ENCODE measurements around the gene MCUR1.
"Not testable (repeated sequence)": the region's sequence is repeated elsewhere in the genome, so short reads cannot be mapped to it uniquely, and the experiment has no call there.

MCUR1 gene

DNA sequence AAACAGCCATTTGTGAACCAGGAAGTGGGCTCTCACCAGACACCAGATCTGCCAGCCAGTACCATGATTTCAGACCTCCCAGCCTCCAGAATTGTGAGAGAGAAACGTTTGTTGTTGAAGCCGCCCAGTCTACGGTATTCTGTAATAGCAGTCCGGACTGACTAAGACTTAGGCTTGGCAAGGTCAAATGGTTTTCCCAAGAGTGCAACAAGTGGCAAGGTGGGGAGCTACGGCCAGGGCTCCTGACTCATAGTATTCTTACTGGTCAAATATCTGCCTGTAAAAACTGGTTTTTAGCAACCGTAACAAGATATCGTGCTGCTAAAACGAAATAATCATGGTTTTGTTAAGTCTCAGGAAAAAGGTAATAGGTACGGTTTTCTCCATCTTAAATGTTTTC is 37.8 kb downstream of the MCUR1 start:
- no peaks in the 10 kb centered on the region for H3K36me3 ChIP-seq (ENCODE audit: insufficient read depth, low read length)
- no peaks in the 10 kb centered on the region for H3K27me3 ChIP-seq (ENCODE audit: insufficient read depth, low read length)
- WGBS: 93% methylated on average over 9 of the region's 9 CpGs
- no peak overlapping the region for H3K4me3 ChIP-seq (ENCODE audit: low read length)
- H3K9ac ChIP-seq (ENCODE audit: low read depth, low read length): no peak overlapping the region
- no peaks in the 10 kb centered on the region for H3K4me1 ChIP-seq (ENCODE audit: insufficient read depth, low read length)
- H3K9me3 ChIP-seq (ENCODE audit: insufficient read depth, low read depth, low read length): no peaks in the 10 kb centered on the region
- H3K27ac ChIP-seq (ENCODE audit: low read depth, low read length): no peak overlapping the region

DNA sequence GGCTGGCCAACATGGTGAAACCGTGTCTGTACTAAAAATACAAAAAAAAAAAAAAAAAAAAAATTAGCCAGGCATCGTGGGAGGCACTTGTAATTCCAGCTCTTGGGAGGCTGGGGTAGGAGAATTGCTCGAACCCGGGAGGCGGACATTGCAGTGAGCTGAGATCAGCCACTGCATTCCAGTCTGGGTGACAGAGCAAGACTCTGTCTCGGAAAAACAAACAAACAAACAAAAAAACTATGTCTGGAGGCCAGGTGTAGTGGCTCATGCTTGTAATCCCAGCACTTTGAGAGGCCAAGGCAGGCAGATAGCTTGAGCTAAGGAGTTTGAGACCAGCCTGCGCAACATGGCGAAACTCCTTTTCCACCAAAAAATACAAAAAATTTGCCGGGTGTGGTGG is 38.9 kb downstream of the MCUR1 start:
- H3K36me3 ChIP-seq (ENCODE audit: insufficient read depth, low read length); H3K27me3 ChIP-seq (ENCODE audit: insufficient read depth, low read length); H3K4me1 ChIP-seq (ENCODE audit: insufficient read depth, low read length); H3K9me3 ChIP-seq (ENCODE audit: insufficient read depth, low read depth, low read length); H3K9ac ChIP-seq (ENCODE audit: low read depth, low read length); H3K4me3 ChIP-seq (ENCODE audit: low read length); H3K27ac ChIP-seq (ENCODE audit: low read depth, low read length): not testable (repeated sequence)
- 87% methylated on average over 8 of the region's 9 CpGs for WGBS

DNA sequence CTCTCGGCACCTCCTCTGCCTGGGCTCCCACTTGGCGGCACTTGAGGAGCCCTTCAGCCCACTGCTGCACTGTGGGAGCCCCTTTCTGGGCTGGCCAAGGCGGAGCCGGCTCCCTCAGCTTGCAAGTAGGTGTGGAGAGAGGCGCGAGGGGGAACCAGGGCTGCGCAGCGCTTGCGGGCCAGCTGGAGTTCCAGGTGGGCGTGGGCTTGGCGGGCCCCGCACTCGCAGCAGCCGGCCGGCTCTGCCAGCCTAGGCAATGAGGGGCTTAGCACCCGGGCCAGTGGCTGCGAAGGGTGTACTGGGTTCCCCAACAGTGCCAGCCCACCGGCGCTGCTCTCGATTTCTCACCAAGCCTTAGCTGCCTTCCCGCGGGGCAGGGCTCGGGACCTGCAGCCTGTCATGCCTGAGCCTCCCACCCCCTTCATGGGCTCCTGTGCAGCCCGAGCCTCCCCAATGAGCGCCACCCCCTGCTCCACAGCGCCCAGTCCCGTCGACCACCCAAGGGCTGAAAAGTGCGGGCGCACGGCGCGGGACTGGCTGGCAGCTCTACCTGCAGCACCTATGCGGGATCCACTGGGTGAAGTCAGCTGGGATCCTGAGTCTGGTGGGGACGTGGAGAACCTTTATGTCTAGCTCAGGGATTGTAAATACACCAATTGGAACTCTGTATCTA is 41.9 kb downstream of the MCUR1 start:
- not testable (repeated sequence) for H3K4me3 ChIP-seq (ENCODE audit: low read length); H3K4me1 ChIP-seq (ENCODE audit: insufficient read depth, low read length); H3K27ac ChIP-seq (ENCODE audit: low read depth, low read length); H3K36me3 ChIP-seq (ENCODE audit: insufficient read depth, low read length); H3K9ac ChIP-seq (ENCODE audit: low read depth, low read length); H3K27me3 ChIP-seq (ENCODE audit: insufficient read depth, low read length); H3K9me3 ChIP-seq (ENCODE audit: insufficient read depth, low read depth, low read length)
- 96% methylated on average over 35 of the region's 35 CpGs for WGBS

DNA sequence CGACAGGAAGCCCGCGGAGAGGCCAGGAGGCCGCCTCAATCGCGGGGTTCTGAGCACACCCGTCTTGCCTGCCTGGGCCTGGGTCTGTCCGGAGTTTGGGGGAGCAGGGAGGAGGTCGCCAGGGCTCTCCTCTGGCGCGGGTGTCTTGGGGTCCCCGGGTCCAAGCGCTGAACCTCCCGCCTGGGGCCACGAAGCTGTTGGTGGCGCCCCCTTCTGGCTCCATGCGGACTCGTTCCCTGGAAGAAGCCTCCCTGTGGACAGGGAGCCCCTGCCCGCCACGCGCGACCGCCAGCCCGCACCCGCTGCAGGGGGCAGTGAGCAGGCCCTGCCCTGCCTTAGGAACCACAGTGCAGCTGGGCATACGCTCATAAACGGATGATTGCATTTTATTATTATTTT is 44.7 kb downstream of the MCUR1 start:
- Histone ChIP-seq H3K27me3 (ENCODE audit: insufficient read depth, low read length) (no peaks in the 10 kb centered on the region), H3K36me3 (ENCODE audit: insufficient read depth, low read length) (no peaks in the 10 kb centered on the region), H3K27ac (ENCODE audit: low read depth, low read length) (no peak overlapping the region), H3K4me1 (ENCODE audit: insufficient read depth, low read length) (peaks cover 4% of the 10 kb centered on the region; the same call in 1 of the 2 replicates), H3K4me3 (ENCODE audit: low read length) (no peak overlapping the region), H3K9ac (ENCODE audit: low read depth, low read length) (no peak overlapping the region), H3K9me3 (ENCODE audit: insufficient read depth, low read depth, low read length) (no peaks in the 10 kb centered on the region)
- WGBS: 92% methylated on average over 27 of the region's 27 CpGs

DNA sequence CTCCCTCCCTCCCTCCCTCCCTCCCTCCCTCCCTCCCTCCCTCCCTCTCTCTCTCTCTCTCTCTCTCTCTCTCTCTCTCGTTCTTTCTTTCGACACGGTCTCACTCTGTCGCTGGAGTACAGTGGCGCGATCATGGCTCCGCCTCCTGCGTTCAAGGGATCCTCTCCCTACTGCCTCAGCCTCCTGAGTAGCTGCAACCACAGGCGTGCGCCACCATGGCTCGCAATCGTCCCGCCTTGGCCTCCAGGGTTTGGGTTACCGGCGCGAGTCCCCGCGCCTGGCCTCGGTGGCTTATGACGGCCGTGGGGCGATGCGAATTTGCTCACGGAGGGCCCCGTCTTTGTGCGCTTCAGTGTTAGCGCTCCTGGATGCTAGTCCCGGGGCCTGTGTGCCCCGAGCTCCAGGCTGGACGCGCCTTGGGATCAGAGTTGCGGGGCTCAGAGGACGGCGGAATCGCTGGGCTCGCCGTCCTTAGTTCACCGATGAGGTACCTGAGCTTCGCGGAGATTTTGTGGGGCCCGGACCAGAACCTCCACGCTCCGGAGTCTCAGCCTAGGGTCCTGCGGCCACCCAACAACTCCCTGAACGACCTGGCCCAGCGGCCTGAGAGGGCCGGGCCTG is 45.2 kb downstream of the MCUR1 start:
- no peaks in the 10 kb centered on the region for H3K27me3 ChIP-seq (ENCODE audit: insufficient read depth, low read length)
- H3K4me1 ChIP-seq (ENCODE audit: insufficient read depth, low read length): peaks cover 4% of the 10 kb centered on the region; the same call in 1 of the 2 replicates
- no peaks in the 10 kb centered on the region for H3K9me3 ChIP-seq (ENCODE audit: insufficient read depth, low read depth, low read length)
- no peaks in the 10 kb centered on the region for H3K36me3 ChIP-seq (ENCODE audit: insufficient read depth, low read length)
- no peak overlapping the region for H3K4me3 ChIP-seq (ENCODE audit: low read length)
- H3K9ac ChIP-seq (ENCODE audit: low read depth, low read length): no peak overlapping the region
- no peak overlapping the region for H3K27ac ChIP-seq (ENCODE audit: low read depth, low read length)
- WGBS: 96% methylated on average over 47 of the region's 47 CpGs

DNA sequence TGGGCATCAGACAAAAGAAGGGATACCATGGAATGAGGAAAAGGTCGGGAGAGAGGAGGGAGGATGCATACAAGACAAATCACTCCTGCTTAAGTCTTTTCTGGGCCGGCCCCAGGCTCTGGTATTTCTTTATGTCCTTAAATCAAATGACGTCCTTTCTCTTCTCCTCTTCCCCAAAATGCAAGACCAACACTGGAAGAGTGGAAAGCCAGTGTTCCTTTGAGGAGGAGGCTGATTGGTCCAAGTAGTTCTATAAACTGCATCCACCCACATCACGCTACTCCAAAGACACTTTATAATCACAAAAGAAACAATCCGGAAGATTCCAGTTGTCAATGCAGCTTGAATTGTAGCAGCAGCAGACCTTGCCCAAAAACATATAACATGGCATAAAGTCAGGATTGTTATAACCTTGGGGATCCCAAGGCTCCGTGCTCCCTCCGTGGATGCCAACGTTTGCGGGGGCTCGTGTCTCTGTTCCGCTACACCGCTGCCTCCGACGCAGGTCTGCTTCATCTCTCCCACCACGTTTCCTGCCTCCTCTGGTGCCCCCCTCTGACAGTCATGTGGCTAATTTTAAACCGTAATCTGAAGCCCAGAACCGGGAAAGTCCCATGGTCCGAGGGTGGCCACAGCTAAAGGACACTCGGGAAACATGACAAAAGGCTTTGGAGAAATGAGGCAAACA is 47.1 kb downstream of the MCUR1 start:
- no peaks in the 10 kb centered on the region for H3K36me3 ChIP-seq (ENCODE audit: insufficient read depth, low read length)
- H3K4me1 ChIP-seq (ENCODE audit: insufficient read depth, low read length): peaks cover 4% of the 10 kb centered on the region; the same call in 1 of the 2 replicates
- H3K9me3 ChIP-seq (ENCODE audit: insufficient read depth, low read depth, low read length): no peaks in the 10 kb centered on the region
- H3K9ac ChIP-seq (ENCODE audit: low read depth, low read length): no peak overlapping the region
- 40% methylated on average over 18 of the region's 19 CpGs for WGBS
- H3K4me3 ChIP-seq (ENCODE audit: low read length): no peak overlapping the region
- H3K27ac ChIP-seq (ENCODE audit: low read depth, low read length): no peak overlapping the region
- no peaks in the 10 kb centered on the region for H3K27me3 ChIP-seq (ENCODE audit: insufficient read depth, low read length)

DNA sequence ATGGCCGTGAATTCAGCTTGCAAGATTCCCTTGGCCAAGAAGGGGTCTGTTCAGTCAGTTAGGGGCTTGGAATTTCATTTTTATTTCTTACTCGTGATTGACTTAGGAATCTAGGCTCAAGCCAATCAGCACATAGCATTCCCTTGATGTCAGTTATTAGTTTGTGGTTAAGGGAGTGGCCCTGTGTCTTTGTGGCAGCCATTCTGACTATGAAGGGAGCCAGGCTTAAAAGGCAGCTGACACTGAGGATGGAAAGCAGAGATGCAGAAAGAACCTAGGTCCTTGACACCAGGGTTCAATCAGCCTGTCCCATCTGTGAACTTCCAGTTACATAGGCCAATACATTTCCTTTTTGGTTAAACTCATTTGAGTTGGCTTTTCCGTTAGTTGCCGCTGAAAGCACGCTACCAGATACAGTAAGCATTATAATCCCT is 48.1 kb downstream of the MCUR1 start:
- Histone ChIP-seq H3K4me1 (ENCODE audit: insufficient read depth, low read length) (peaks cover 4% of the 10 kb centered on the region; the same call in 1 of the 2 replicates), H3K27ac (ENCODE audit: low read depth, low read length) (no peak overlapping the region), H3K4me3 (ENCODE audit: low read length) (no peak overlapping the region), H3K9ac (ENCODE audit: low read depth, low read length) (no peak overlapping the region), H3K9me3 (ENCODE audit: insufficient read depth, low read depth, low read length) (no peaks in the 10 kb centered on the region), H3K27me3 (ENCODE audit: insufficient read depth, low read length) (no peaks in the 10 kb centered on the region), H3K36me3 (ENCODE audit: insufficient read depth, low read length) (no peaks in the 10 kb centered on the region)
- WGBS: 90% methylated on average over 5 of the region's 5 CpGs

DNA sequence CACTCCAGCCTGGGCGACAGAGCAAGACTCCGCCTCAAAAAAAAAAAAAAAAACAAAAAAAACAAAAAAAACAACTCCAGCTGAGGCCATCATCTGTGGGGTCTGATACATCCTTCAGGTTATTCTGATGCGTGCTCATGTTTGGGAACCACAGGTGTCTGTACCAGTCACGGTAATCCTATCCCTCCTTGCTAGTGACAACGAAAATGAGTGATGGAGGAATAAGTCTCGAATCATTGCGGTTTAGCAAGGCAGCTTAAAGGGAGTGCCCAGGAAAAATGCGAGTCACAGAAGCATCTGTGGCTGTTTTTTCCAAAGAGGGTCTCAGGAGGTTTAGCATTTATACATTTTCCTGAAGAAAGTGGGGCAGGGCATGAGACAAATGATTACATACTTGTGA is 48.8 kb downstream of the MCUR1 start:
- H3K9ac ChIP-seq (ENCODE audit: low read depth, low read length): no peak overlapping the region
- H3K4me3 ChIP-seq (ENCODE audit: low read length): no peak overlapping the region
- H3K36me3 ChIP-seq (ENCODE audit: insufficient read depth, low read length): no peaks in the 10 kb centered on the region
- WGBS: 87% methylated on average over 8 of the region's 8 CpGs
- H3K27ac ChIP-seq (ENCODE audit: low read depth, low read length): no peak overlapping the region
- H3K9me3 ChIP-seq (ENCODE audit: insufficient read depth, low read depth, low read length): no peaks in the 10 kb centered on the region
- H3K27me3 ChIP-seq (ENCODE audit: insufficient read depth, low read length): no peaks in the 10 kb centered on the region
- H3K4me1 ChIP-seq (ENCODE audit: insufficient read depth, low read length): peaks cover 4% of the 10 kb centered on the region; the same call in 1 of the 2 replicates

DNA sequence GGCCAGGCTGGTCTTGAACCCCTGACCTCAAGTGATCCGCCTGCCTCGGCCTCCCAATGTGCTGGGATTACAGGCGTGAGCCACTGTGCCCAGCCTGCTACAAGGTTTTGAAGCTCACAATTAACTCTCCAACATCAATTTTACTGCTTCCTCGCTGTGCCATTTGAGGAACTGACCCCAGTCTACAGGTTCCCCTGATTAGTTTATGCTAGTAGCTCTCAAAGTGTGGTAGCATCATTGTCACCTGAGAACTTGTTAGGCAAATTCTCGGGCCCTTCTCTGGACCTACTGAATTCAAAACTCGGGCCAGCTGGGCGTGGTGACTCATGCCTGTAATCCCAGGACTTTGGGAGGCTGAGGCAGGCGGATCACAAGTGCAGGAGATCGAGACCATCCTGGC is 49.4 kb downstream of the MCUR1 start:
- Histone ChIP-seq H3K36me3 (ENCODE audit: insufficient read depth, low read length) (no peaks in the 10 kb centered on the region), H3K9ac (ENCODE audit: low read depth, low read length) (no peak overlapping the region), H3K9me3 (ENCODE audit: insufficient read depth, low read depth, low read length) (no peaks in the 10 kb centered on the region), H3K4me3 (ENCODE audit: low read length) (no peak overlapping the region), H3K4me1 (ENCODE audit: insufficient read depth, low read length) (peaks cover 4% of the 10 kb centered on the region; the same call in 1 of the 2 replicates), H3K27ac (ENCODE audit: low read depth, low read length) (no peak overlapping the region), H3K27me3 (ENCODE audit: insufficient read depth, low read length) (no peaks in the 10 kb centered on the region)
- 92% methylated on average over 8 of the region's 9 CpGs for WGBS

DNA sequence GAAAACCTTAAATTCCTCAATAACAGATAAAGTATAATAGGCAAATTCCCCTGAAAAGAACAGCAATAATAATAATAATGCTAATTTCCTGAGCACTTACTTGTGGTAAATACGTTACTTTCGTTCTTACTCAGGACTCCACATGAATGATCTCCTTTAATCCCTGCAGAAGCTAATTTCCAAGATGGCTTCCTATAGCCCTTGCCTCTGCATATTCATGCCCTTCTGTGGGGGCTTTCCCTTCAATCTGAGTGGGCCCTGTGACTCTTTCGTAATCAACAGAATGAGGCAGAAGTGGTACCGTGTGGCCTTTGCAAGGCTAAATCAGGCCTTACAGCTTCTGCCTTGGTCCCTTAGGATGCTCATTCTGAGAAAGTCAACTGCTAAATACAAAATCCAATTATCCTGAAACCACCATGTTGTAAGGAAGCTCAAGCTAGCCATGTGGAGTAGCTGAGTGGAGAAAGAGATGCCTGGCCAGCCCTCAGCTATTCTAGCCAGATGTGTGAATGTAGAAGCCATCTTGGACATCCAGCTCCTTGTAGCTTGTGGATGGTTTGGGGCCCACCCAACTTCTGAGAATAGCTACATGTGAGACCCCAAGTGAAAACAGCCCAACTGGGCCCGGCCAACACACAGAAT is 50.5 kb downstream of the MCUR1 start:
- Histone ChIP-seq H3K27me3 (ENCODE audit: insufficient read depth, low read length) (no peaks in the 10 kb centered on the region), H3K27ac (ENCODE audit: low read depth, low read length) (no peak overlapping the region)

More for the DNA sequence above, 50.5 kb downstream of the MCUR1 start:
- Histone ChIP-seq H3K4me1 (ENCODE audit: insufficient read depth, low read length) (peaks cover 4% of the 10 kb centered on the region; the same call in 1 of the 2 replicates), H3K36me3 (ENCODE audit: insufficient read depth, low read length) (no peaks in the 10 kb centered on the region), H3K9me3 (ENCODE audit: insufficient read depth, low read depth, low read length) (no peaks in the 10 kb centered on the region), H3K9ac (ENCODE audit: low read depth, low read length) (no peak overlapping the region), H3K4me3 (ENCODE audit: low read length) (no peak overlapping the region)
- WGBS: 95% methylated on average over 4 of the region's 5 CpGs

All from HUES64 (cell line).